IMR-90 (cell line): Measurements from ENCODE around the gene GLCE. TPM values are rescaled to one million over a fixed set of nuclear protein-coding genes. Genes with fewer than 3 reads are reported as not detected.

Experiments
- ATAC-seq: fragments of 200-7000 bp; cut with Tn5 transposase; 2 replicates; pipeline ENCODE4 v1.9.1; 2020; ENCODE audit warnings: low read depth, mild to moderate bottlenecking, moderate library complexity
- BruUV-seq: library from RNA; stranded (reverse); fragments of 400-500 nt; replicated peaks from 2 replicates; lab custom pipeline; 2021; lab: Mats Ljungman, UMichigan
- CTCF ChIA-PET: fragments of 300-600 bp; formaldehyde crosslinking; extraction: SDS; loops from one replicate; lab custom pipeline; 2021; ENCODE audit warnings: antibody characterized with exemption; lab: Yijun Ruan, JAX
- POLR2A ChIA-PET: fragments of 300-600 bp; sonication (Branson Sonifier 250); formaldehyde crosslinking; loops from one replicate; lab custom pipeline; 2022; ENCODE audit warnings: antibody characterized with exemption; ENCODE audit not compliant: unreplicated experiment; lab: Charles Lee
- DNase-seq: peaks from one replicate; pipeline ENCODE4 v3.0.0; 2013
- H2AFZ ChIP-seq: replicated peaks from 2 replicates; pipeline ENCODE3; 2013; ENCODE audit warnings: low read length, mild to moderate bottlenecking; ENCODE audit not compliant: poor library complexity
- H2AK5ac ChIP-seq: 2 replicates; pipeline ENCODE4 v1.6.1; 2013; ENCODE audit warnings: low read depth, low read length, inconsistent platforms
- H2AK9ac ChIP-seq: replicated peaks from 2 replicates; pipeline ENCODE3; 2013; ENCODE audit warnings: mild to moderate bottlenecking, low read depth, low read length, moderate library complexity; ENCODE audit not compliant: poor library complexity
- H2BK120ac ChIP-seq: 2 replicates; pipeline ENCODE4 v1.6.1; 2013; ENCODE audit warnings: low read depth, low read length, inconsistent platforms
- H2BK15ac ChIP-seq: 3 replicates; pipeline ENCODE4 v1.6.1; 2013; ENCODE audit warnings: low read depth, low read length, inconsistent platforms
- H2BK20ac ChIP-seq: 2 replicates; pipeline ENCODE4 v1.6.1; 2013; ENCODE audit warnings: low read depth, mild to moderate bottlenecking, inconsistent platforms, low read length, moderate library complexity
- H2BK5ac ChIP-seq: 2 replicates; pipeline ENCODE4 v1.6.1; 2013; ENCODE audit warnings: mild to moderate bottlenecking, low read depth, low read length, inconsistent platforms; ENCODE audit not compliant: poor library complexity, severe bottlenecking
- H3K14ac ChIP-seq: replicated peaks from 2 replicates; pipeline ENCODE4 v1.6.1; 2013; ENCODE audit warnings: low read depth, low read length, inconsistent platforms
- H3K18ac ChIP-seq: 2 replicates; pipeline ENCODE4 v1.6.1; 2013; ENCODE audit warnings: low read depth, low read length, control low read depth
- H3K23ac ChIP-seq: 2 replicates; pipeline ENCODE4 v1.6.1; 2013; ENCODE audit warnings: low read depth, low read length, inconsistent platforms
- H3K27ac ChIP-seq: 2 replicates; pipeline ENCODE4 v1.5.1; 2013; ENCODE audit warnings: mild to moderate bottlenecking, control low read depth, low read length; ENCODE audit not compliant: insufficient read depth
- H3K27me3 ChIP-seq: 2 replicates; pipeline ENCODE4 v1.6.1; 2013; ENCODE audit warnings: low read length; ENCODE audit not compliant: control insufficient read depth, insufficient read depth
- H3K36me3 ChIP-seq: 2 replicates; pipeline ENCODE4 v1.6.1; 2013; ENCODE audit warnings: low read length, mixed read lengths; ENCODE audit not compliant: control insufficient read depth, insufficient read depth
- H3K4ac ChIP-seq: 2 replicates; pipeline ENCODE4 v1.6.1; 2013; ENCODE audit warnings: low read depth, low read length, inconsistent platforms
- H3K4me1 ChIP-seq: 2 replicates; pipeline ENCODE4 v1.6.1; 2013; ENCODE audit warnings: low read length, mixed read lengths; ENCODE audit not compliant: control insufficient read depth, insufficient read depth
- H3K4me2 ChIP-seq: 2 replicates; pipeline ENCODE4 v1.6.1; 2013; ENCODE audit warnings: low read depth, mild to moderate bottlenecking, control low read depth, low read length, moderate library complexity
- H3K4me3 ChIP-seq: 2 replicates; pipeline ENCODE4 v1.5.1; 2013; ENCODE audit warnings: low read depth, mild to moderate bottlenecking, control low read depth, low read length, moderate library complexity; ENCODE audit not compliant: insufficient read depth
- H3K56ac ChIP-seq: 2 replicates; pipeline ENCODE4 v1.6.1; 2013; ENCODE audit warnings: low read length, inconsistent platforms; ENCODE audit not compliant: insufficient read depth; ENCODE audit errors: extremely low read depth
- H3K79me1 ChIP-seq, 2 experiments: 2 replicates each; pipeline ENCODE4 v1.6.1; 2013; ENCODE audit warnings: low read length in 2 of 2, inconsistent platforms in 1 of 2, low read depth in 1 of 2
- H3K9ac ChIP-seq: 2 replicates; pipeline ENCODE4 v1.6.1; 2013; ENCODE audit warnings: low read depth, low read length, control low read depth
- H3K9me1 ChIP-seq: 2 replicates; pipeline ENCODE4 v1.6.1; 2013; ENCODE audit warnings: low read length, inconsistent platforms; ENCODE audit not compliant: insufficient read depth
- H3K9me3 ChIP-seq: 2 replicates; pipeline ENCODE4 v1.6.1; 2013; ENCODE audit warnings: low read length; ENCODE audit not compliant: control insufficient read depth, insufficient read depth
- H4K20me1 ChIP-seq: 2 replicates; pipeline ENCODE4 v1.6.1; 2013; ENCODE audit warnings: low read length, inconsistent platforms; ENCODE audit not compliant: insufficient read depth
- H4K5ac ChIP-seq: 2 replicates; pipeline ENCODE4 v1.6.1; 2013; ENCODE audit warnings: mild to moderate bottlenecking, low read depth, low read length, control low read depth
- H4K8ac ChIP-seq, 2 experiments: 2 replicates each; pipeline ENCODE4 v1.6.1; 2013; ENCODE audit warnings: low read depth in 2 of 2, low read length in 2 of 2, control low read depth in 1 of 2, inconsistent platforms in 1 of 2
- H4K91ac ChIP-seq: 2 replicates; pipeline ENCODE4 v1.6.1; 2013; ENCODE audit warnings: low read depth, low read length, inconsistent platforms; ENCODE audit not compliant: insufficient read depth
- MAFK ChIP-seq: IDR thresholded peaks from 2 replicates; pipeline ENCODE4 v1.6.1; 2012; ENCODE audit warnings: low read depth, low read length, improper control_type of control experiment
- WGBS, 2 experiments: methylation state at CpG; one replicate each; pipeline versions ENCODE4 v1.1.5 to v1.1.7; 2013; ENCODE audit warnings: missing lambda C conversion rate in 2 of 2; ENCODE audit not compliant: insufficient read length in 1 of 2; ENCODE audit errors: extremely low coverage in 2 of 2; 5-methylcytosine and 5-hydroxymethylcytosine counted together
- dilution Hi-C: fragments of 300-500 bp; cut with HindIII; formaldehyde crosslinking; loops from one replicate; pipeline ENCODE4 v1.14.3; 2018; ENCODE audit warnings: low sequenced_read_pairs; ENCODE audit not compliant: unreplicated experiment
- in situ Hi-C: fragments of 300-500 bp; cut with MboI; formaldehyde crosslinking; loops from 3 replicates; pipeline ENCODE4 v1.14.3; 2019; ENCODE audit warnings: low sequenced_read_pairs, inconsistent platforms, mixed read lengths
- intact Hi-C: fragments of 100-400 bp; cut with micrococcal nuclease; formaldehyde crosslinking; loops from 2 replicates; pipeline ENCODE4 v1.10.0; 2022
- polyA plus RNA-seq, 3 experiments: library from polyadenylated mRNA; depleted of rRNA; stranded (reverse); fragments of >200 nt; gene quantifications; 2 replicates each; pipeline ENCODE4 v1.2.3, GENCODE V29; 2012; ENCODE audit warnings: low replicate concordance in 1 of 3
- total RNA-seq: library from RNA; depleted of rRNA; stranded (reverse); fragments of >200 nt; gene quantifications from 2 replicates; pipeline ENCODE4 v1.2.3, GENCODE V29; 2012

GLCE gene
- total and polyA plus RNA-seq, 2 of the 4 experiments (the other 2 are of a cell fraction): 15.3 to 29.6 TPM

GRCh38 chr15:69237718-69238117 lies 77.3 kb downstream of the GLCE start:
- Histone ChIP-seq H3K18ac (no peak overlapping the region), H3K79me1 (no peaks in the 10 kb centered on the region), H2BK20ac (no peak overlapping the region), H3K4me2 (no peak overlapping the region), H2AK9ac (no peak overlapping the region), H4K5ac (no peak overlapping the region), H2AK5ac (no peak overlapping the region), H3K9ac (no peak overlapping the region), H3K4ac (no peak overlapping the region), H3K27me3 (no peaks in the 10 kb centered on the region), H3K36me3 (no peaks in the 10 kb centered on the region), H3K9me1 (no peaks in the 10 kb centered on the region), H4K20me1 (no peaks in the 10 kb centered on the region), H3K27ac (no peak overlapping the region), H2BK5ac (no peak overlapping the region), H3K4me3 (no peak overlapping the region), H3K56ac (no peak overlapping the region), H3K23ac (no peak overlapping the region), H4K91ac (no peak overlapping the region), H3K9me3 (no peaks in the 10 kb centered on the region), H2AFZ (no peak overlapping the region), H4K8ac (no peak overlapping the region), H3K14ac (no peak overlapping the region), H3K4me1 (no peaks in the 10 kb centered on the region), H2BK15ac (no peak overlapping the region), H2BK120ac (no peak overlapping the region)
- ChIA-PET POLR2A (no interaction called here), CTCF (interaction anchor here (0.6 kb wide), 2 partner anchors 66 to 94 kb away, joined by 3 to 5 read pairs; no protein-coding TSS in a partner anchor)
- ATAC-seq (no peak), DNase-seq (no peak)
- TF ChIP-seq MAFK: no peak
- WGBS, 2 experiments: no CpG with 5 or more reads among the region's 1 CpG
- dilution Hi-C loops: no loop called here
- intact Hi-C loops: no loop called here
- in situ Hi-C loops: no loop called here
- no TSS peak for BruUV-seq
